Skeletal muscle tissue (tissue), 4 donors: Measurements from ENCODE around the gene PES1. TPM values are rescaled to one million over a fixed set of nuclear protein-coding genes. Genes with fewer than 3 reads are reported as not detected.

Experiments
- H3K27ac ChIP-seq: one replicate; pipeline ENCODE4 v1.7.0; 2013; ENCODE audit warnings: mild to moderate bottlenecking, low read depth, low read length, inconsistent platforms
- H3K27me3 ChIP-seq, 3 donors: one replicate each; pipeline ENCODE4 v1.7.0; 2013; ENCODE audit warnings: low read length in 3 of 3; ENCODE audit not compliant: control insufficient read depth in 3 of 3, insufficient read depth in 3 of 3
- H3K36me3 ChIP-seq, 3 donors: one replicate each; pipeline ENCODE4 v1.7.0; 2013; ENCODE audit warnings: low read length in 3 of 3; ENCODE audit not compliant: control insufficient read depth in 3 of 3, insufficient read depth in 3 of 3
- H3K4me1 ChIP-seq, 3 donors: one replicate each; pipeline ENCODE4 v1.7.0; 2013; ENCODE audit warnings: low read length in 3 of 3, mild to moderate bottlenecking in 3 of 3; ENCODE audit not compliant: control insufficient read depth in 3 of 3, insufficient read depth in 3 of 3
- H3K4me3 ChIP-seq, 3 donors: one replicate each; pipeline ENCODE4 v1.7.0; 2013; ENCODE audit warnings: low read length in 3 of 3
- H3K9ac ChIP-seq, 3 donors: one replicate each; pipeline ENCODE4 v1.7.0; 2013; ENCODE audit warnings: low read length in 3 of 3, mild to moderate bottlenecking in 3 of 3, moderate library complexity in 2 of 3, low read depth in 1 of 3
- H3K9me3 ChIP-seq, 3 donors: one replicate each; pipeline ENCODE4 v1.7.0; 2013; ENCODE audit warnings: low read length in 3 of 3; ENCODE audit not compliant: control insufficient read depth in 3 of 3
- total RNA-seq: library from RNA; depleted of rRNA; stranded (reverse); fragments of >200 nt; gene quantifications from one replicate; pipeline ENCODE4 v1.2.3, GENCODE V29; 2014
- donor health status: Osteomylitis.

Gene PES1
- total RNA-seq, 1 donor from 2014 or later, result 43.3 TPM

GRCh38 chr22:30582051-30582450 is 9.7 kb downstream of the PES1 start:
- Histone ChIP-seq H3K9ac (no peak overlapping the region), H3K27me3 (no peaks in the 10 kb centered on the region), H3K4me3 (no peak overlapping the region), H3K9me3 (no peaks in the 10 kb centered on the region), H3K36me3 (peaks cover 94 to 97% (median 94%) of the 10 kb centered on the region in 3 donors), H3K27ac (no peak overlapping the region), H3K4me1 (no peaks in the 10 kb centered on the region)

- Histone ChIP-seq H3K9ac (no peak overlapping the region), H3K36me3 (peaks cover 94 to 97% (median 94%) of the 10 kb centered on the region in 3 donors), H3K9me3 (no peaks in the 10 kb centered on the region), H3K27ac (no peak overlapping the region), H3K4me1 (peaks cover 0 to 1% (median 0%) of the 10 kb centered on the region in 3 donors), H3K27me3 (no peaks in the 10 kb centered on the region), H3K4me3 (no peak overlapping the region)
Measured at GRCh38 chr22:30580896-30581295, 10.8 kb downstream of the PES1 start.

GRCh38 chr22:30578481-30578880 is 13.2 kb downstream of the PES1 start:
- H3K9ac ChIP-seq, result no peak overlapping the region
- no peak overlapping the region for H3K4me3 ChIP-seq
- H3K4me1 ChIP-seq, result peaks cover 16 to 21% (median 17%) of the 10 kb centered on the region in 3 donors
- peaks cover 75 to 80% (median 77%) of the 10 kb centered on the region in 3 donors for H3K36me3 ChIP-seq
- no peaks in the 10 kb centered on the region for H3K27me3 ChIP-seq
- H3K27ac ChIP-seq, result no peak overlapping the region
- no peaks in the 10 kb centered on the region for H3K9me3 ChIP-seq

GRCh38 chr22:30575859-30576258 is 15.9 kb downstream of the PES1 start:
- H3K27ac ChIP-seq, result no peak overlapping the region
- H3K9me3 ChIP-seq, result no peaks in the 10 kb centered on the region
- H3K4me3 ChIP-seq, result no peak overlapping the region
- H3K27me3 ChIP-seq, result no peaks in the 10 kb centered on the region
- peaks cover 19 to 25% (median 24%) of the 10 kb centered on the region in 3 donors for H3K4me1 ChIP-seq
- no peak overlapping the region for H3K9ac ChIP-seq
- peaks cover 49 to 54% (median 53%) of the 10 kb centered on the region in 3 donors for H3K36me3 ChIP-seq

GRCh38 chr22:30574997-30575671 is 16.6 kb downstream of the PES1 start:
- Histone ChIP-seq H3K27me3 (no peaks in the 10 kb centered on the region), H3K36me3 (peaks cover 41 to 47% (median 45%) of the 10 kb centered on the region in 3 donors), H3K4me3 (no peak overlapping the region), H3K4me1 (peaks cover 19 to 25% (median 24%) of the 10 kb centered on the region in 3 donors), H3K9ac (peak overlapping the region in 1 of 3 donors; percentile 16), H3K27ac (no peak overlapping the region), H3K9me3 (no peaks in the 10 kb centered on the region)

- H3K9ac ChIP-seq, result peak within 1 kb of the TSS in 1 of 3 donors; percentile 33
Measured at GRCh38 chr22:30574095-30574981, 17.4 kb downstream of the PES1 start, which contains the start of gene GAL3ST1. Gene GAL3ST1, minus strand, starts transcription at chr22:30574665. Its CDS starts 17,273 bp downstream, at chr22:30557392.

GRCh38 chr22:30573594-30574094 is 18.1 kb downstream of the PES1 start:
- Histone ChIP-seq H3K4me3 (peak overlapping the region in 1 of 3 donors; percentile 29), H3K9ac (peak overlapping the region in 1 of 3 donors; percentile 16), H3K27ac (no peak overlapping the region), H3K9me3 (no peaks in the 10 kb centered on the region), H3K4me1 (peaks cover 19 to 25% (median 24%) of the 10 kb centered on the region in 3 donors), H3K36me3 (peaks cover 26 to 32% (median 30%) of the 10 kb centered on the region in 3 donors), H3K27me3 (no peaks in the 10 kb centered on the region)

More at GRCh38 chr22:30574095-30574981, 17.4 kb downstream of the PES1 start, which contains the start of gene GAL3ST1:
- H3K9me3 ChIP-seq, result no peaks in the 10 kb centered on the region
- peak within 1 kb of the TSS in 1 of 3 donors; percentile 29 for H3K4me3 ChIP-seq
- H3K4me1 ChIP-seq, result peaks cover 19 to 25% (median 24%) of the 10 kb centered on the region in 3 donors
- H3K36me3 ChIP-seq, result peaks cover 33 to 39% (median 37%) of the 10 kb centered on the region in 3 donors
- H3K27me3 ChIP-seq, result no peaks in the 10 kb centered on the region
- no peak within 1 kb of the TSS for H3K27ac ChIP-seq

- Histone ChIP-seq H3K4me3 (peak overlapping the region in 1 of 3 donors; percentile 29), H3K27ac (no peak overlapping the region), H3K9ac (peak overlapping the region in 2 of 3 donors; percentile 40 to 51), H3K36me3 (peaks cover 21 to 27% (median 26%) of the 10 kb centered on the region in 3 donors), H3K27me3 (no peaks in the 10 kb centered on the region), H3K4me1 (peaks cover 19 to 25% (median 24%) of the 10 kb centered on the region in 3 donors), H3K9me3 (no peaks in the 10 kb centered on the region)
Measured at GRCh38 chr22:30572840-30573593, 18.7 kb downstream of the PES1 start.

- H3K4me3 ChIP-seq, result no peak overlapping the region
- no peak overlapping the region for H3K27ac ChIP-seq
- no peak overlapping the region for H3K9ac ChIP-seq
- H3K9me3 ChIP-seq, result no peaks in the 10 kb centered on the region
- no peaks in the 10 kb centered on the region for H3K27me3 ChIP-seq
- H3K36me3 ChIP-seq, result peaks cover 17 to 20% (median 19%) of the 10 kb centered on the region in 3 donors
- H3K4me1 ChIP-seq, result peaks cover 19 to 25% (median 24%) of the 10 kb centered on the region in 3 donors
Measured at GRCh38 chr22:30572210-30572609, 19.5 kb downstream of the PES1 start.
